H9 (cell line): Measurements from ENCODE around the gene PRSS21. TPM values are rescaled to one million over a fixed set of nuclear protein-coding genes. Genes with fewer than 3 reads are reported as not detected.

Experiments used
- DNase-seq: peaks from one replicate; pipeline ENCODE4 v3.0.0-alpha.2; 2017
- H2AFZ ChIP-seq: one replicate; pipeline ENCODE4 v1.6.1; 2013; ENCODE audit warnings: mild to moderate bottlenecking, low read length, control low read depth, moderate library complexity
- H2AK5ac ChIP-seq: 2 replicates; pipeline ENCODE4 v1.6.1; 2013; ENCODE audit warnings: low read length, control low read depth, mixed read lengths; ENCODE audit not compliant: insufficient read length
- H2BK120ac ChIP-seq: one replicate; pipeline ENCODE4 v1.6.1; 2013; ENCODE audit warnings: low read depth, mild to moderate bottlenecking, low read length, control low read depth, inconsistent platforms; ENCODE audit not compliant: poor library complexity, severe bottlenecking
- H2BK12ac ChIP-seq: 2 replicates; pipeline ENCODE4 v1.6.1; 2013; ENCODE audit warnings: low read length, control low read depth, mixed read lengths, low read depth; ENCODE audit not compliant: insufficient read length
- H2BK15ac ChIP-seq: 2 replicates; pipeline ENCODE4 v1.6.1; 2013; ENCODE audit warnings: low read depth, low read length, control low read depth
- H2BK20ac ChIP-seq: one replicate; pipeline ENCODE4 v1.6.1; 2013; ENCODE audit warnings: low read depth, mild to moderate bottlenecking, low read length, control low read depth, inconsistent platforms; ENCODE audit not compliant: poor library complexity, severe bottlenecking
- H2BK5ac ChIP-seq: 2 replicates; pipeline ENCODE4 v1.6.1; 2013; ENCODE audit warnings: low read length, control low read depth, mixed read lengths; ENCODE audit not compliant: insufficient read length
- H3K14ac ChIP-seq: 2 replicates; pipeline ENCODE4 v1.6.1; 2013; ENCODE audit warnings: low read length, control low read depth; ENCODE audit not compliant: insufficient read depth
- H3K18ac ChIP-seq: 2 replicates; pipeline ENCODE4 v1.6.1; 2013; ENCODE audit warnings: low read depth, mild to moderate bottlenecking, mixed read lengths, low read length, control low read depth; ENCODE audit not compliant: insufficient read length
- H3K23ac ChIP-seq: 2 replicates; pipeline ENCODE4 v1.6.1; 2013; ENCODE audit warnings: low read length, control low read depth, mixed read lengths, low read depth; ENCODE audit not compliant: insufficient read length
- H3K23me2 ChIP-seq: 2 replicates; pipeline ENCODE4 v1.6.1; 2013; ENCODE audit warnings: low read depth, mild to moderate bottlenecking, mixed read lengths, low read length, control low read depth; ENCODE audit not compliant: insufficient read length, poor library complexity, severe bottlenecking
- H3K27ac ChIP-seq: 2 replicates; pipeline ENCODE4 v1.5.1; 2013; ENCODE audit warnings: low read length, control low read depth, mixed read lengths, low read depth; ENCODE audit not compliant: insufficient read length
- H3K27me3 ChIP-seq: 2 replicates; pipeline ENCODE4 v1.6.1; 2013; ENCODE audit warnings: low read length, control low read depth, inconsistent platforms; ENCODE audit not compliant: insufficient read depth
- H3K4ac ChIP-seq: 2 replicates; pipeline ENCODE4 v1.6.1; 2013; ENCODE audit warnings: low read depth, mild to moderate bottlenecking, control low read depth, inconsistent platforms, low read length, moderate library complexity
- H3K4me1 ChIP-seq: 2 replicates; pipeline ENCODE4 v1.6.1; 2013; ENCODE audit warnings: low read length, control low read depth, inconsistent platforms; ENCODE audit not compliant: insufficient read depth
- H3K4me2 ChIP-seq: 2 replicates; pipeline ENCODE4 v1.6.1; 2013; ENCODE audit warnings: low read length, control low read depth, mixed read lengths; ENCODE audit not compliant: insufficient read length, insufficient read depth
- H3K56ac ChIP-seq: 2 replicates; pipeline ENCODE4 v1.6.1; 2013; ENCODE audit warnings: low read depth, mild to moderate bottlenecking, mixed read lengths, low read length, control low read depth; ENCODE audit not compliant: insufficient read length
- H3K79me1 ChIP-seq: 2 replicates; pipeline ENCODE4 v1.6.1; 2013; ENCODE audit warnings: low read depth, mild to moderate bottlenecking, moderate library complexity, low read length, control low read depth, inconsistent platforms; ENCODE audit not compliant: insufficient read depth, poor library complexity, severe bottlenecking
- H3K79me2 ChIP-seq: 2 replicates; pipeline ENCODE4 v1.6.1; 2013; ENCODE audit warnings: low read length, control low read depth, inconsistent platforms; ENCODE audit not compliant: insufficient read depth
- H3K9ac ChIP-seq: 2 replicates; pipeline ENCODE4 v1.6.1; 2013; ENCODE audit warnings: low read length, control low read depth, mixed read lengths; ENCODE audit not compliant: insufficient read length; ENCODE audit errors: extremely low read depth
- H3K9me3 ChIP-seq: one replicate; pipeline ENCODE4 v1.6.1; 2013; ENCODE audit warnings: low read depth, low read length, inconsistent platforms; ENCODE audit not compliant: control insufficient read depth
- H3T11ph ChIP-seq: one replicate; pipeline ENCODE4 v1.6.1; 2013; ENCODE audit warnings: mild to moderate bottlenecking, low read length, control low read depth, inconsistent platforms
- H4K20me1 ChIP-seq: one replicate; pipeline ENCODE4 v1.6.1; 2013; ENCODE audit not compliant: control insufficient read depth, insufficient read length, insufficient read depth
- H4K5ac ChIP-seq: 2 replicates; pipeline ENCODE4 v1.6.1; 2013; ENCODE audit warnings: low read depth, mild to moderate bottlenecking, mixed read lengths, low read length, control low read depth; ENCODE audit not compliant: insufficient read length
- H4K8ac ChIP-seq: replicated peaks from 2 replicates; pipeline ENCODE4 v1.6.1; 2013; ENCODE audit warnings: low read length, control low read depth, mixed read lengths, low read depth; ENCODE audit not compliant: insufficient read length
- H4K91ac ChIP-seq: 2 replicates; pipeline ENCODE4 v1.6.1; 2013; ENCODE audit warnings: low read depth, mild to moderate bottlenecking, moderate library complexity, mixed read lengths, low read length, control low read depth; ENCODE audit not compliant: insufficient read length
- H3K27ac Mint-ChIP-seq, 3 experiments: 2 replicates in 2 of 3; 3 replicates in 1 of 3; pipeline ENCODE4 v1.8.0; 2020 to 2021; ENCODE audit warnings: mixed read lengths in 3 of 3, mild to moderate bottlenecking in 1 of 3, moderate library complexity in 1 of 3
- H3K27me3 Mint-ChIP-seq: 2 replicates; pipeline ENCODE4 v1.8.0; 2021; ENCODE audit warnings: low read depth, mild to moderate bottlenecking, moderate library complexity, mixed read lengths
- H3K36me3 Mint-ChIP-seq, 3 experiments: 2 replicates in 2 of 3; 3 replicates in 1 of 3; pipeline ENCODE4 v1.8.0; 2020 to 2021; ENCODE audit warnings: low read depth in 3 of 3, mixed read lengths in 3 of 3; ENCODE audit not compliant: insufficient read depth in 1 of 3
- H3K4me1 Mint-ChIP-seq, 2 experiments: 2 replicates each; pipeline ENCODE4 v1.8.0; 2020; ENCODE audit warnings: mixed read lengths in 2 of 2
- H3K4me3 Mint-ChIP-seq, 2 experiments: 2 replicates in 1 of 2; 3 replicates in 1 of 2; pipeline ENCODE4 v1.8.0; 2020 to 2021; ENCODE audit warnings: mild to moderate bottlenecking in 2 of 2, mixed read lengths in 2 of 2, moderate library complexity in 1 of 2
- H3K9me3 Mint-ChIP-seq, 2 experiments: 2 replicates in 1 of 2; 3 replicates in 1 of 2; pipeline ENCODE4 v1.8.0; 2020; ENCODE audit warnings: mild to moderate bottlenecking in 2 of 2, mixed read lengths in 2 of 2, moderate library complexity in 1 of 2
- WGBS: extraction: QIAGEN DNeasy Blood & Tissue Kit; methylation state at CpG from one replicate; pipeline ENCODE4 v1.1.7; 2013; ENCODE audit warnings: missing lambda C conversion rate, low lambda C conversion rate, mixed read lengths; ENCODE audit not compliant: insufficient read length; ENCODE audit errors: extremely low coverage; 5-methylcytosine and 5-hydroxymethylcytosine counted together
- total RNA-seq: library from RNA; stranded (reverse); gene quantifications from 2 replicates; pipeline ENCODE4 v1.2.1, GENCODE V29; 2021
- TF ChIP-seq, protein P1 (sequence below): fragments of 200-600 bp; sonication (generic); conservative IDR thresholded peaks from 3 replicates; pipeline ENCODE4 v1.8.0; 2021; ENCODE audit warnings: antibody characterized with exemption, mild to moderate bottlenecking

Gene PRSS21
- total RNA-seq, 1 experiment from 2014 or later = not detected

- H3K27ac ChIP-seq = peak within 1 kb of the TSS; percentile 9
- H3K9me3 Mint-ChIP-seq = peaks cover 0 to 3% of the 10 kb centered on the region in 2 experiments; a peak in 2 of 5 replicates
- peak within 1 kb of the TSS; percentile 29 for H4K5ac ChIP-seq
- H2BK20ac ChIP-seq = no peak within 1 kb of the TSS
- no peak within 1 kb of the TSS for H2AFZ ChIP-seq
- no peak within 1 kb of the TSS for H2AK5ac ChIP-seq
- H2BK5ac ChIP-seq = peak within 1 kb of the TSS; percentile 33
- peak within 1 kb of the TSS; percentile 99 for H3K14ac ChIP-seq
- TF ChIP-seq, protein P1, sequence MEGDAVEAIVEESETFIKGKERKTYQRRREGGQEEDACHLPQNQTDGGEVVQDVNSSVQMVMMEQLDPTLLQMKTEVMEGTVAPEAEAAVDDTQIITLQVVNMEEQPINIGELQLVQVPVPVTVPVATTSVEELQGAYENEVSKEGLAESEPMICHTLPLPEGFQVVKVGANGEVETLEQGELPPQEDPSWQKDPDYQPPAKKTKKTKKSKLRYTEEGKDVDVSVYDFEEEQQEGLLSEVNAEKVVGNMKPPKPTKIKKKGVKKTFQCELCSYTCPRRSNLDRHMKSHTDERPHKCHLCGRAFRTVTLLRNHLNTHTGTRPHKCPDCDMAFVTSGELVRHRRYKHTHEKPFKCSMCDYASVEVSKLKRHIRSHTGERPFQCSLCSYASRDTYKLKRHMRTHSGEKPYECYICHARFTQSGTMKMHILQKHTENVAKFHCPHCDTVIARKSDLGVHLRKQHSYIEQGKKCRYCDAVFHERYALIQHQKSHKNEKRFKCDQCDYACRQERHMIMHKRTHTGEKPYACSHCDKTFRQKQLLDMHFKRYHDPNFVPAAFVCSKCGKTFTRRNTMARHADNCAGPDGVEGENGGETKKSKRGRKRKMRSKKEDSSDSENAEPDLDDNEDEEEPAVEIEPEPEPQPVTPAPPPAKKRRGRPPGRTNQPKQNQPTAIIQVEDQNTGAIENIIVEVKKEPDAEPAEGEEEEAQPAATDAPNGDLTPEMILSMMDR = no peak
- peak within 1 kb of the TSS; percentile 98 for H3K4me2 ChIP-seq
- peaks cover 1% of the 10 kb centered on the region; the same call in 1 of the 2 replicates for H3K27me3 Mint-ChIP-seq
- H3K4ac ChIP-seq = peak within 1 kb of the TSS; percentile 2
- H3K79me2 ChIP-seq = peaks cover 9% of the 10 kb centered on the region; the same call in 1 of the 2 replicates
- H3K23me2 ChIP-seq = peaks cover 14% of the 10 kb centered on the region
- no peak within 1 kb of the TSS for H3K23ac ChIP-seq
- no peaks in the 10 kb centered on the region for H3K27me3 ChIP-seq
- H2BK120ac ChIP-seq = no peak within 1 kb of the TSS
- H3K4me1 Mint-ChIP-seq = peaks cover 26 to 32% of the 10 kb centered on the region in 2 experiments
- no peak within 1 kb of the TSS for H4K8ac ChIP-seq
- no peak within 1 kb of the TSS for H2BK12ac ChIP-seq
- no CpG with 5 or more reads among the region's 70 CpGs for WGBS
- H3K56ac ChIP-seq = peak within 1 kb of the TSS; percentile 3
- peak within 1 kb of the TSS; percentile 99 for H3K18ac ChIP-seq
- H3K9ac ChIP-seq = peak within 1 kb of the TSS; percentile 98
- peak within 1 kb of the TSS; percentile 97 to 100 (median 98) for H3K27ac Mint-ChIP-seq
- no peaks in the 10 kb centered on the region for H4K20me1 ChIP-seq
- no peak within 1 kb of the TSS for H2BK15ac ChIP-seq
- peaks cover 9 to 44% (median 32%) of the 10 kb centered on the region in 3 experiments for H3K36me3 Mint-ChIP-seq
- peak; percentile 81 for DNase-seq
- peaks cover 6% of the 10 kb centered on the region for H3K79me1 ChIP-seq
- H3T11ph ChIP-seq = no peak within 1 kb of the TSS
- peak within 1 kb of the TSS; percentile 33 for H4K91ac ChIP-seq
- H3K4me3 Mint-ChIP-seq = peak within 1 kb of the TSS; percentile 96 to 99
- no peaks in the 10 kb centered on the region for H3K4me1 ChIP-seq
- no peaks in the 10 kb centered on the region for H3K9me3 ChIP-seq
These were observed 39.7 kb upstream of the PRSS21 start, which contains the start of gene ELOB for GRCh38 chr16:2777231-2777902. Gene ELOB (minus strand): TSS chr16:2777280. CDS start chr16:2777239, 41 bp downstream.
